OCI-M2 (cell line): ENCODE results near the gene MAGI1.
"Not testable (repeated sequence)": the region's sequence is repeated elsewhere in the genome, so short reads cannot be mapped to it uniquely, and the experiment has no call there.

Source experiments
- DNase-seq: peaks from one replicate; lab custom pipeline; 2025; ENCODE audit not compliant: unreplicated experiment; lab: John Stamatoyannopoulos, UW

The MAGI1 gene

GRCh38 chr3:66041116-66041515, 2.4 kb upstream of the MAGI1 start:
- no peak for DNase-seq

- no peak for DNase-seq
Measured at GRCh38 chr3:66039590-66039887, 821 bp upstream of the MAGI1 start.

- no peak for DNase-seq
Measured at GRCh38 chr3:66038384-66038725, 363 bp downstream of the MAGI1 start.

- no peak for DNase-seq
Measured at GRCh38 chr3:66037986-66038369, 740 bp downstream of the MAGI1 start.

- no peak for DNase-seq
Measured at GRCh38 chr3:66037330-66037985, 1.3 kb downstream of the MAGI1 start.

GRCh38 chr3:66036586-66037148, 2.1 kb downstream of the MAGI1 start:
- DNase-seq = no peak

- no peak for DNase-seq
Measured at GRCh38 chr3:66035763-66036477, 2.8 kb downstream of the MAGI1 start.

GRCh38 chr3:66033241-66034138, 5.2 kb downstream of the MAGI1 start:
- no peak for DNase-seq

GRCh38 chr3:66031102-66031698, 7.5 kb downstream of the MAGI1 start:
- DNase-seq = no peak

GRCh38 chr3:66029443-66029842, 9.3 kb downstream of the MAGI1 start:
- no peak for DNase-seq

GRCh38 chr3:66029014-66029413, 9.7 kb downstream of the MAGI1 start:
- DNase-seq = no peak

GRCh38 chr3:66028457-66028856, 10.3 kb downstream of the MAGI1 start:
- no peak for DNase-seq

GRCh38 chr3:66027099-66027498, 11.6 kb downstream of the MAGI1 start:
- not testable (repeated sequence) for DNase-seq

- DNase-seq = no peak
Measured at GRCh38 chr3:66023738-66024385, 14.9 kb downstream of the MAGI1 start.

- no peak for DNase-seq
Measured at GRCh38 chr3:66023229-66023628, 15.5 kb downstream of the MAGI1 start.

- DNase-seq = no peak
Measured at GRCh38 chr3:66021731-66022131, 17.0 kb downstream of the MAGI1 start.

GRCh38 chr3:66019896-66020295, 18.8 kb downstream of the MAGI1 start:
- DNase-seq = no peak

- no peak for DNase-seq
Measured at GRCh38 chr3:66018057-66019033, 20.4 kb downstream of the MAGI1 start.

GRCh38 chr3:66017591-66017990, 21.1 kb downstream of the MAGI1 start:
- DNase-seq = no peak

GRCh38 chr3:66017084-66017483, 21.6 kb downstream of the MAGI1 start:
- DNase-seq = no peak
